Activated naive CD8-positive, alpha-beta T cell treated with anti-CD3 and anti-CD28 coated beads, Interleukin-2, amount 50 U/mL, for 24 hours (primary cell): ENCODE measurements around the gene MTHFD2L.
"Not testable (repeated sequence)": the region's sequence is repeated elsewhere in the genome, so short reads cannot be mapped to it uniquely, and the experiment has no call there.

Source experiments
- ATAC-seq: fragments of 150-1000 bp; cut with Tn5 transposase; one replicate; pipeline ENCODE4 v1.10.0; 2021
- DNase-seq: peaks from one replicate; pipeline ENCODE4 v3.0.0; 2021
- H3K27ac Mint-ChIP-seq: one replicate; pipeline ENCODE4 v1.8.0; 2021; ENCODE audit warnings: mild to moderate bottlenecking, mixed read lengths
- H3K27me3 Mint-ChIP-seq: one replicate; pipeline ENCODE4 v1.8.0; 2021; ENCODE audit warnings: mixed read lengths
- H3K36me3 Mint-ChIP-seq: one replicate; pipeline ENCODE4 v1.8.0; 2021; ENCODE audit warnings: low read depth, mixed read lengths
- H3K4me1 Mint-ChIP-seq: one replicate; pipeline ENCODE4 v1.8.0; 2021; ENCODE audit warnings: mixed read lengths
- H3K4me3 Mint-ChIP-seq: one replicate; pipeline ENCODE4 v1.8.0; 2021; ENCODE audit warnings: mild to moderate bottlenecking, moderate library complexity, mixed read lengths
- H3K9me3 Mint-ChIP-seq: one replicate; pipeline ENCODE4 v1.8.0; 2021; ENCODE audit warnings: mixed read lengths

MTHFD2L gene

DNA sequence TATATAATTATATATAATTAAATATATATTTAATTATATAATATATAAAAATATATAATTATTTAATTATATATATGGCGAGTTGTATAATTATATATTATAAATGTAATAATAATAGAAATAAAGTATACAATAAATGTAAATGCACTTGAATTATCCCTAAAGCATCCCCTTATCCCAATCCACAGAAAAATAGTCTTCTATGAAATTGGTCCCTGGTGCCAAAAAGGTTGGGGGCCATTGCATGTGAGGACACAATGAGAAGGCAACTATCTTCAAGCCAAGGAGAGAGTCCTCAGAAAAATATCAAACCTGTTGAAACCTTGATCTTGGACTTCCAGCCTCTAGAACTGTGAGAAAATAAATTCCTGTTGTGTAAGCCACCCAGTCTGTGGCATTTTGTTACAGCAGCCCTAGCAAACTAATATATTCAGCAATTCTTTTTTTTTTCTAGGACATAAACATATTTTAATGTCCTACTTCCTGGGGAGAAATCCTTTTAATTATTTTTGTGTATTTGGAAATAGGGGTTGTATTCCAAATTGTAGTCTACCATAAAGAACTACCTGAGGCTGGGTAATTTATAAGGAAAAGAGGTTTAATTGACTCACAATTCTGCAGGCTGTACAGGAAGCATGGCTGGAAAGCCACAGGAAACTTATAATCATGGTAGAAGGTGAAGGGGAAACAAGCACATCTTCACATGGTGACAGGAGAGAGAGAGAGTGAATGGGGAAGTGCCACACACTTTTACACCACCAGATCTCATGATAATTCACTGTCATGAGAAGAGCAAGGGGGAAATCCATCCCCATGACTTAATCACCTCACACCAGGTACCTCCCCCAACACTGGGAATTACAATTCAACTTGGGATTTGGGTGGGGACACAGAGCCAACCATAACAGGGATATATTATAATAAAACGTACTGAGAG, 36.0 kb upstream of the MTHFD2L start:
- H3K4me3 Mint-ChIP-seq, result no peak overlapping the region
- no peak overlapping the region for H3K27ac Mint-ChIP-seq
- H3K4me1 Mint-ChIP-seq, result no peaks in the 10 kb centered on the region
- peaks cover 7% of the 10 kb centered on the region for H3K9me3 Mint-ChIP-seq
- ATAC-seq (no peak), DNase-seq (no peak)
- H3K27me3 Mint-ChIP-seq, result peaks cover 1% of the 10 kb centered on the region
- no peaks in the 10 kb centered on the region for H3K36me3 Mint-ChIP-seq

DNA sequence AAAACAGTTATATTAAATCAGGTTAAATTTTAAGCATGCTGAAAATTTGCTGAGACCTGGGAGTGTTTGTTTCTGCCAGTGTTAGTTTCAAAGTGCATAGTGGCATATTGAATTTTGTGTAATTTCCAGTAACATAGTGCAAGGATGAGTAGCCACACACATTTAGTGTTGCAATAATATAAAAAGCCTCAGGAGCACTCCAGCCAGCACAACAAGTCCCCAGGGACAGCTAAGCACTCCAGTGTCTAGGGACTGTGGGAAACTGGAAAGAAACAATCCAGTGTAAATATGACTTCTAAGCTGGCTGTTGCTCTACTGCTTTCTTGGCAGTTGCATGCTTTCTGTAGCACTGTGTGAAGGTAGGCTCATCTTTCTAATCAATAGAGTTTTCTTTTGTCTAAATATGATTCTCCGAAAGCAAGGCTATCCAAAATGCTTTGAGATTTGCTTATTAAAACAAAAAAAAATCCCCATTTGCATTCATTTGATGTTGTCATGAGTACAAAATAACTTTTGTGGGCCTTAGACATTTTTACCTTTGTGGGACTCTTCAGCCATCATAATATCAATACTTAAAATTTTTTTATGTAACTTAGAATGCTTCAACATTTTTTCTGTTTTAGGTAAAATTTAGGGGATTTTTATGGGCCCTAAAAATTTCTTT, 34.7 kb upstream of the MTHFD2L start:
- Mint-ChIP-seq H3K27me3 (peaks cover 1% of the 10 kb centered on the region), H3K9me3 (peaks cover 7% of the 10 kb centered on the region), H3K36me3 (no peaks in the 10 kb centered on the region), H3K4me3 (no peak overlapping the region), H3K4me1 (no peaks in the 10 kb centered on the region), H3K27ac (no peak overlapping the region)
- DNase-seq (no peak), ATAC-seq (no peak)

DNA sequence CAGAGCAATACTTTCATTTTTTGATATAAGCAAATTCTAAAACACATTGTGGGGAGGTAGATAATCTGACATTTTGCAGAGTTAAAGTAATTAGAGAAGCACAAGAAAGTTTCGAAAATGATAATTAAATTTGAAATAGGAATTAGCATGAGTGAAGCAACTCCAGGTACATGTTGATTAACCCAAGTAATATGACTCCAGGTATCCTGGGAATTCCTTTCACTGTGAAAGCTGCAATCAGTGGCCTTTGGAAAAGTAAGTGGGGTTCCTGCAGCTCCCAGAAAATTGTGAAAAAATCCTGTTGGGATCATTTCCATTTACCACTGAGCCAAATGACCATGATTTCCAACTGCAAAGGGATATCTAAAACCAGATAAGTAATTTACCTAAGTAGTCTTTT, 32.9 kb upstream of the MTHFD2L start:
- Mint-ChIP-seq H3K36me3 (no peaks in the 10 kb centered on the region), H3K9me3 (peaks cover 7% of the 10 kb centered on the region), H3K27ac (no peak overlapping the region), H3K4me3 (no peak overlapping the region), H3K27me3 (peaks cover 1% of the 10 kb centered on the region), H3K4me1 (no peaks in the 10 kb centered on the region)
- ATAC-seq (no peak), DNase-seq (no peak)

DNA sequence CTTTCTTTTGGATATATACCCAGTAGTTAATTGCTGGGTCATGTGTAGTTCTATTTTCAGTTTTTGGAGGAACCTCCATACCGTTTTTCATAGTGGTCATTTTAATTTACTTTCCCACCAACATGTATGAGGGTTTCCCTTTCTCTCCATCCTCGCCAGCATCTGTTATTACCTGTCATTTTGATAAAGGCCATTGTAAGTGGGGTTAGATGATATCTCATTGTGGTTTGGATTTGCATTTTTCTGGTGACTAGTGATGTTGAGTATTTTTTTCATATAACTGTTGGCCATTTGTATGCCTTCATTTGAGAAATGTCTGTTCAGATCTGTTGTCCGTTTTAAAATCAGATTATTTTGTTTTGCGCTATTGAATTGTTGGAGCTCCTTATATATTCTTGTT, 30.2 kb upstream of the MTHFD2L start:
- Mint-ChIP-seq H3K4me1 (no peaks in the 10 kb centered on the region), H3K9me3 (no peaks in the 10 kb centered on the region), H3K27ac (no peak overlapping the region), H3K36me3 (no peaks in the 10 kb centered on the region), H3K27me3 (peaks cover 1% of the 10 kb centered on the region), H3K4me3 (no peak overlapping the region)
- DNase-seq (no peak), ATAC-seq (no peak)

DNA sequence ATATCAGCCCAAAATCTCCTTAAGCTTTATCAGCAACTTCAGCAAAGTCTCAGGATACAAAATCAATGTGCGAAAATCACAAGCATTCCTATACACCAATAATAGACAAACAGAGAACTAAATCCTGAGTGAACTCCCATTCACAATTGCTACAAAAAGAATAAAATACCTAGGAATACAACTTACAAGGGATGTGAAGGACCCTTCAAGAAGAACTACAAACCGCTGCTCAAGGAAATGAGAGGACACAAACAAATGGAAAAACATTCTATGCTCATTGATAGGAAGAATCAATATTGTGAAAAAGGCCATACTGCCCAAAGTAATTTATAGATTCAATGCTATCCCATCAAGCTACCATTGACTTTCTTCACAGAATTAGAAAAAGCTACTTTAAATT, 27.1 kb upstream of the MTHFD2L start:
- not testable (repeated sequence) for H3K4me1 Mint-ChIP-seq, H3K27ac Mint-ChIP-seq, H3K4me3 Mint-ChIP-seq, H3K36me3 Mint-ChIP-seq, H3K27me3 Mint-ChIP-seq, DNase-seq, H3K9me3 Mint-ChIP-seq, ATAC-seq

DNA sequence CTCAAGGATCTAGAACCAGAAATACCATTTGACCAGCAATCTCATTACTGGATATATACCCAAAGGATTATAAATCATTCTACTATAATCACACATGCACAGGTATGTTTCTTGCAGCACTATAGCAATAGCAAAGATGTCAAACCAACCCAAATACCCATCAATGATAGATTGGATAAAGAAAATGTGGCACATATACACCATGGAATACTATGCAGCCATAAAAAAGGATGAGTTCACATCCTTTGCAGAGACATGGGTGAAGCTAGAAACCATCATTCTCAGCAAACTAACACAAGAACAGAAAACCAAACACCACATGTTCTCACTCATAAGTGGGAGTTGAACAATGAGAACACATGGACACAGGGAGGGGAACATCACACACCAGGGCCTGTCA, 25.7 kb upstream of the MTHFD2L start:
- H3K4me1 Mint-ChIP-seq, H3K4me3 Mint-ChIP-seq, H3K9me3 Mint-ChIP-seq, H3K36me3 Mint-ChIP-seq, DNase-seq, ATAC-seq, H3K27me3 Mint-ChIP-seq, H3K27ac Mint-ChIP-seq: not testable (repeated sequence)

DNA sequence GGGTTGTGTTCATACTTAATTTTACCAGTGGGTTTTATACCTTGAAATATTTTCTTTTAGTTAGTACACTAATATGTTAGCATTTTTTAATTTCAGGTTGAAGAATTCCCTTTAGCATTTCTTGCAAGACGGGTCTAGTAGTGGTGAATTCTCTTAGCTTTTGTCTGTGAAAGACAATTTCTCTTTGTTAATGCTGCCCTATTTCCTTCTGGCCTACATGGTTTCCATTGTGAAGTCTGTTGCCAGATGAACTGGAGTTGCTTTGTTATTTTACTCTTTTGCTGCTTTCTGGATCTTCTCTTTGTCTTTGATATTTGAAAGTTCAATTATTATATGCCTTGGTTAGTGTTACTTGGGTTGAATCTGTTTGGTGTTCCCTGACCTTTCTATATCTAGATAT, 25.0 kb upstream of the MTHFD2L start:
- H3K9me3 Mint-ChIP-seq, result no peaks in the 10 kb centered on the region
- DNase-seq (no peak), ATAC-seq (no peak)
- H3K36me3 Mint-ChIP-seq, result no peaks in the 10 kb centered on the region
- no peak overlapping the region for H3K27ac Mint-ChIP-seq
- H3K27me3 Mint-ChIP-seq, result peaks cover 3% of the 10 kb centered on the region
- no peak overlapping the region for H3K4me3 Mint-ChIP-seq
- H3K4me1 Mint-ChIP-seq, result no peaks in the 10 kb centered on the region

DNA sequence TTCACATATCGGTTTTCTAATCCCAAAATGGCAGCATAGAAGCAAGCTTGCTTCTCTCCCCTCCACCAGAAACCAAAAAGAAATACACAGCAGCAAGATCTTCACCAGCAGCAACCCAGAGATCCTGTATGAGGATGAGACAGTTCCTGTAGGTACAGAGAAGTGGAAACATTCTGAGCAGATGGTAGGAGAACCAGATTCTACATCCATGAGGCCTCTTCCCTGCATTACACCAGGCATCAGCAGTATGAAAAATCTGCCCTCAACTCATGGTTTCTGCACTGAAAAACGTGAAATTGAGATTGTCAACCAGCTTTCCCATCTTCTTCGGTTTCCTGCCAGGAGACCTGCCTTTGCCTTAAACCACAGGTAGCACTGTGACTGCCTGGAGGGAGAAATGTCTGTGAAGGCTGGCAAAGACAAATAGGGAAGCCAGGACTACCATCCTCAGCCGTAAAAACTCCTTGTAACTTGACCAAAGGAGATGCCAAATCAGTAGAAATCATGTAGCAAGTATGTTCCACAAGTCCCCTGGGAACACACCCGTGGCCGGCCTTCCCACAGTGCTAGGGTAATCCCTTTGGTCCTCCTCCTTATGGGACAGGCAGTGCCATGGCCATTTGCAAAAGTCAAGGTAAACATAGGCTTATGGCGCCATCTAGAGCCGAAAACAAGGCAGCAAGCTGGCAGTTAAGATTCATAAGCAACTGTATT, 24.0 kb upstream of the MTHFD2L start:
- H3K27ac Mint-ChIP-seq, result no peak overlapping the region
- H3K4me3 Mint-ChIP-seq, result no peak overlapping the region
- DNase-seq (peak; percentile 58), ATAC-seq (no peak)
- peaks cover 3% of the 10 kb centered on the region for H3K27me3 Mint-ChIP-seq
- H3K36me3 Mint-ChIP-seq, result no peaks in the 10 kb centered on the region
- no peaks in the 10 kb centered on the region for H3K4me1 Mint-ChIP-seq
- H3K9me3 Mint-ChIP-seq, result no peaks in the 10 kb centered on the region

DNA sequence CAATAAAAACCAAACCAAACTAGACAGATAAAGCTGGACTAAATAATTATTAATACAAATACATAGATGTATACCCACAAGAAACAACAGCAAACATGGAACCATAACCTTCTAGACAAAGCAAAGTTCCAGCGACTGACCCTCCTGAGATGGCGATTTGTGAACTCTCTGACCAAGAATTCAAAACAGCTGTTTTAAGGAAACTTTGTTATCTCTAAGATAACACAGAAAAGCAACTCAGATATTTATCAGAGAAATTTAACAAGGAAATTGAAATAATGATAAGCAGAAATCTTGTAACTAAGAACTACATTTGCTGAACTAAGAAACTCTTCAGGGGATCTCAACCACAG, 23.4 kb upstream of the MTHFD2L start:
- Mint-ChIP-seq H3K36me3 (no peaks in the 10 kb centered on the region), H3K4me3 (no peak overlapping the region), H3K27ac (no peak overlapping the region), H3K9me3 (no peaks in the 10 kb centered on the region), H3K4me1 (no peaks in the 10 kb centered on the region), H3K27me3 (peaks cover 3% of the 10 kb centered on the region)
- ATAC-seq, result no peak
- DNase-seq, result no peak

DNA sequence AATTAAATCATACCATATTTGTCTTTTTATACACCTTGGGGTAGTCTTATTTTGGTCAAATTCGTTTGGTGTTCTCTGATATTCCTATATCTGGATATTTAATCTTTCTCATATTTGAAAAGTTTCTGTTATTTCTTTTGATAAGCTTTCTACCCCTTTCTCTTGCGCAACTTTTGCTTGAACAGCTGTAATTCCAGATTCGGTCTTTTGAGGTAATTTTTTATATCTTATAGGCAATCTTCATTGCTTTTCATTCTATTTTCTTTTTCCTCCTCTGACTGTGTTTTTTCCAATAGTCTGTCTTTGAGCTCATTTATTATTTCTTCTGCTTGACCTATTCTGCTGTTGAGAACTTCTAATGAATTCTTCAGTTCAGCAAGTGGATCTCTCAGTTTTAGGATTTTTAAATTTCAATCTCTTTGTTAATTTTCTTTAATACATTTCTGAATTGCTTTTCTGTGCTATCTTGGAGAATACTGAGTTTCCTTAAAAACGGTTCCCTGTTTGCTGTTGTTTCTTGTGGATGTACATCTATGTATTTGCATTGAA, 11.3 kb upstream of the MTHFD2L start:
- Mint-ChIP-seq H3K36me3 (peaks cover 1% of the 10 kb centered on the region), H3K9me3 (peaks cover 7% of the 10 kb centered on the region), H3K4me1 (no peaks in the 10 kb centered on the region), H3K27ac (no peak overlapping the region), H3K27me3 (peaks cover 35% of the 10 kb centered on the region), H3K4me3 (no peak overlapping the region)
- no peak for ATAC-seq
- DNase-seq, result no peak

DNA sequence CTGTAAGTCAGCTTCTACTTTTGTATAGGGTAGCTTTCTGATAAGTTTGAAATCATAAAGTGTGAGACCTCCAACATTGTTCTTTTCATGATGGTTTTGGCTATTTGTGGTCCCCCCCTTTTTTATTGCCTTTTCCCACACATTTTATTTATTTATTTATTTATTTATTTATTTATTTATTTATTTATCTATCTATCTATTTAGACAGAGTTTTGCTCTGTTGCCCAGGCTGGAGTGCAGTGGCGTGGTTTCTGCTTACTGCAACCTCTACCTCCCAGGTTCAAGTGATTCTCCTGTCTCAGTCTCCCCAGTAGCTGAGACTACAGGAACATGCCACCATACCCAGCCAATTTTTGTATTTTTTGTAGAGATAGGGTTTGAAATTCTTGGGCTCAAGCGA, 9.7 kb upstream of the MTHFD2L start:
- Mint-ChIP-seq H3K27me3 (peaks cover 32% of the 10 kb centered on the region), H3K4me1 (no peaks in the 10 kb centered on the region), H3K4me3 (no peak overlapping the region), H3K27ac (no peak overlapping the region), H3K9me3 (peaks cover 7% of the 10 kb centered on the region), H3K36me3 (peaks cover 1% of the 10 kb centered on the region)
- DNase-seq (no peak), ATAC-seq (no peak)

DNA sequence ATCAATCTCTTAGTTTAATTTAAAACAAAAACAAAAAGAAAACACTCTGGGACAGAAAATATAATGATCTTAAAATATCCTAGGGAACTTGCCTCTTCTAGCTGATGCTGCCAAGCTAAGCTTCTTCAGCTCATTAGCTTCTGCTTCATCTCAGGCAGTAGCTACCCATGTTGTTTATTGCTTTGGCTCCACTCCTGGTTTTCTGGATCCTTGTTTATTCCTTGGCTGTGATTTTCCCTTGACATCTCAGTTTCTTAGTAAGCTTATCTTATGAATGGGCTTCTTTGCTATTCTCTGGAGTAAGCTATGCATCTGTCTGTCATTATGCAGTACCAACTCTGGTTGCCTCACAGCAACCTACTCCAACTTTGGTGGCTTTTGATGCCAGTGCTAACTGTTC, 5.1 kb upstream of the MTHFD2L start:
- DNase-seq (no peak), ATAC-seq (no peak)
- H3K27me3 Mint-ChIP-seq, result peaks cover 6% of the 10 kb centered on the region
- no peak overlapping the region for H3K27ac Mint-ChIP-seq
- peaks cover 11% of the 10 kb centered on the region for H3K4me1 Mint-ChIP-seq
- no peak overlapping the region for H3K4me3 Mint-ChIP-seq
- H3K9me3 Mint-ChIP-seq, result no peaks in the 10 kb centered on the region
- H3K36me3 Mint-ChIP-seq, result no peaks in the 10 kb centered on the region

DNA sequence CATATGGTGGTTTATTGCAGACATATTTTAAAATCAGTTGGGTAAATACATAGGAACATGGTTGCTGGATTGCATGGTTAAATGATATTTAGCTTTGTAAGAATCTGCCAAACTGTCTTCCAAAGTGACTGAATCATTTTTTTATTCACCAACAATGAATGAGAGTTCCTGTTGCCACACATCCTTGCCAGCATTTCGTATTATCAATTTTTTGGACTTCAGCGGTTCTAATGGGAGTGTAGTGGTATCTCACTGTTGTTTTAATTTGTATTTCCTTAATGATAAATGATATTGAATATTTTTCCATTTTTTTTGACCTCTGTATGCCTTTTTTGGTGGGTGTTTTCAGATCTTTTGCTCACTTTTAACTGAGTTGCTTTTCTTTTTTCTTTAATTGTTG, 1.4 kb upstream of the MTHFD2L start:
- Mint-ChIP-seq H3K4me1 (peaks cover 25% of the 10 kb centered on the region), H3K27ac (no peak overlapping the region), H3K27me3 (peaks cover 1% of the 10 kb centered on the region), H3K9me3 (no peaks in the 10 kb centered on the region), H3K36me3 (peaks cover 26% of the 10 kb centered on the region), H3K4me3 (peak overlapping the region; percentile 93)
- DNase-seq, result no peak
- ATAC-seq, result no peak

DNA sequence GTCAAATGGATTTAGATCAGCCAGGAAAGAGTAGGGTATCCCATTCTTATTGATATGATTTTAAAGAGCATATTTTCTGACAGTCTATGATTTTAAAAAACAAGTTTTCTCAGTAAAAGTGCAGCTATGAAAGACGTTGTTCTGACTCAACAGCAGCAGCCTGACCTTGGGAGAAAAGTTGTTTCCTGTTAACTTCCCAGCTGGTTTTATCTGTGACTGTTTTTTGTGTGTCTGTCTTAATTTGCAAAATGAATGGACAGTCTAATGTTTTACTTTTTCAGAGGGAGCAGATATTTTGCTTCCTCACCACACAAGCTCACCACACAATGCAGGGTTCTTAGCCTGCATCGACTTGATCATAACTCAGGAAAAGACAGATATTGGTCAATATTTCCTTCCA, 764 bp upstream of the MTHFD2L start:
- ATAC-seq (no peak), DNase-seq (no peak)
- H3K4me1 Mint-ChIP-seq, result peaks cover 27% of the 10 kb centered on the region
- no peaks in the 10 kb centered on the region for H3K9me3 Mint-ChIP-seq
- peak overlapping the region; percentile 93 for H3K4me3 Mint-ChIP-seq
- peaks cover 1% of the 10 kb centered on the region for H3K27me3 Mint-ChIP-seq
- H3K36me3 Mint-ChIP-seq, result peaks cover 33% of the 10 kb centered on the region
- peak overlapping the region; percentile 93 for H3K27ac Mint-ChIP-seq
